ENCODE data around the gene STT3B. TPM values are rescaled to one million over a fixed set of nuclear protein-coding genes. Genes with fewer than 3 reads are reported as not detected.

STT3B gene
- total and polyA plus RNA-seq, 2 donors (not counting 1 experiment from before 2014, with no cell fraction given) = 145 to 259 TPM

GRCh38 chr3:31673950-31674349 is 141.2 kb downstream of the STT3B start:
- Histone ChIP-seq H4K20me1 (ENCODE audit: control insufficient read depth, extremely low read depth, insufficient read depth, low read length) (no peaks in the 10 kb centered on the region), H3K4me2 (ENCODE audit: extremely low read depth, insufficient read depth, low read length) (no peak overlapping the region)
- DNase-seq (ENCODE audit: low read depth in 2 of 2) = no peak

GRCh38 chr3:31676556-31676955 is 143.8 kb downstream of the STT3B start:
- no peaks in the 10 kb centered on the region for H3K79me2 ChIP-seq (ENCODE audit: control insufficient read depth, insufficient read depth, low read length)
- H3K9me3 ChIP-seq (ENCODE audit: control insufficient read depth, insufficient read depth, low read depth, low read length) = no peaks in the 10 kb centered on the region
- H3K4me1 ChIP-seq (ENCODE audit: control insufficient read depth, extremely low read depth, insufficient read depth, low read length) = no peaks in the 10 kb centered on the region
- no peak for TF ChIP-seq EZH2 (IDR thresholded peaks at IDR 0.05; ENCODE audit: low read length, missing control alignments)
- TF ChIP-seq, protein P1, sequence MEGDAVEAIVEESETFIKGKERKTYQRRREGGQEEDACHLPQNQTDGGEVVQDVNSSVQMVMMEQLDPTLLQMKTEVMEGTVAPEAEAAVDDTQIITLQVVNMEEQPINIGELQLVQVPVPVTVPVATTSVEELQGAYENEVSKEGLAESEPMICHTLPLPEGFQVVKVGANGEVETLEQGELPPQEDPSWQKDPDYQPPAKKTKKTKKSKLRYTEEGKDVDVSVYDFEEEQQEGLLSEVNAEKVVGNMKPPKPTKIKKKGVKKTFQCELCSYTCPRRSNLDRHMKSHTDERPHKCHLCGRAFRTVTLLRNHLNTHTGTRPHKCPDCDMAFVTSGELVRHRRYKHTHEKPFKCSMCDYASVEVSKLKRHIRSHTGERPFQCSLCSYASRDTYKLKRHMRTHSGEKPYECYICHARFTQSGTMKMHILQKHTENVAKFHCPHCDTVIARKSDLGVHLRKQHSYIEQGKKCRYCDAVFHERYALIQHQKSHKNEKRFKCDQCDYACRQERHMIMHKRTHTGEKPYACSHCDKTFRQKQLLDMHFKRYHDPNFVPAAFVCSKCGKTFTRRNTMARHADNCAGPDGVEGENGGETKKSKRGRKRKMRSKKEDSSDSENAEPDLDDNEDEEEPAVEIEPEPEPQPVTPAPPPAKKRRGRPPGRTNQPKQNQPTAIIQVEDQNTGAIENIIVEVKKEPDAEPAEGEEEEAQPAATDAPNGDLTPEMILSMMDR (conservative IDR thresholded peaks at IDR 0.05 in 1 of 2, IDR thresholded peaks at IDR 0.05 in 1 of 2; ENCODE audit: low read depth in 1 of 2, low read length in 2 of 2) = no peak
- H3K27me3 ChIP-seq (ENCODE audit: control insufficient read depth, insufficient read depth, low read length) = no peaks in the 10 kb centered on the region
- no peak for DNase-seq (ENCODE audit: low read depth in 2 of 2)
- no peak overlapping the region for H3K9ac ChIP-seq (ENCODE audit: insufficient read depth, low read length)
- H3K4me3 ChIP-seq (replicated peaks in 1 of 4; ENCODE audit: control extremely low read depth in 1 of 4, insufficient read depth in 1 of 4, low read depth in 3 of 4, low read length in 4 of 4) = no peak overlapping the region
- no peaks in the 10 kb centered on the region for H3K36me3 ChIP-seq (ENCODE audit: control insufficient read depth, insufficient read depth, low read length)
- no peaks in the 10 kb centered on the region for H4K20me1 ChIP-seq (ENCODE audit: control insufficient read depth, extremely low read depth, insufficient read depth, low read length)
- H3K4me2 ChIP-seq (ENCODE audit: extremely low read depth, insufficient read depth, low read length) = no peak overlapping the region
- H2AFZ ChIP-seq (ENCODE audit: low read length) = no peak overlapping the region
- H3K27ac ChIP-seq (ENCODE audit: insufficient read depth, low read length) = no peak overlapping the region

More at GRCh38 chr3:31673950-31674349, 141.2 kb downstream of the STT3B start:
- no peaks in the 10 kb centered on the region for H3K27me3 ChIP-seq (ENCODE audit: control insufficient read depth, insufficient read depth, low read length)
- H3K9ac ChIP-seq (ENCODE audit: insufficient read depth, low read length) = no peak overlapping the region
- no peak overlapping the region for H2AFZ ChIP-seq (ENCODE audit: low read length)
- no peak overlapping the region for H3K4me3 ChIP-seq (replicated peaks in 1 of 4; ENCODE audit: control extremely low read depth in 1 of 4, insufficient read depth in 1 of 4, low read depth in 3 of 4, low read length in 4 of 4)
- H3K79me2 ChIP-seq (ENCODE audit: control insufficient read depth, insufficient read depth, low read length) = no peaks in the 10 kb centered on the region
- H3K36me3 ChIP-seq (ENCODE audit: control insufficient read depth, insufficient read depth, low read length) = no peaks in the 10 kb centered on the region
- H3K4me1 ChIP-seq (ENCODE audit: control insufficient read depth, extremely low read depth, insufficient read depth, low read length) = no peaks in the 10 kb centered on the region
- no peak for TF ChIP-seq EZH2 (IDR thresholded peaks at IDR 0.05; ENCODE audit: low read length, missing control alignments)
- TF ChIP-seq, protein P1 (conservative IDR thresholded peaks at IDR 0.05 in 1 of 2, IDR thresholded peaks at IDR 0.05 in 1 of 2; ENCODE audit: low read depth in 1 of 2, low read length in 2 of 2) = no peak
- no peak overlapping the region for H3K27ac ChIP-seq (ENCODE audit: insufficient read depth, low read length)
- no peaks in the 10 kb centered on the region for H3K9me3 ChIP-seq (ENCODE audit: control insufficient read depth, insufficient read depth, low read depth, low read length)

DNA sequence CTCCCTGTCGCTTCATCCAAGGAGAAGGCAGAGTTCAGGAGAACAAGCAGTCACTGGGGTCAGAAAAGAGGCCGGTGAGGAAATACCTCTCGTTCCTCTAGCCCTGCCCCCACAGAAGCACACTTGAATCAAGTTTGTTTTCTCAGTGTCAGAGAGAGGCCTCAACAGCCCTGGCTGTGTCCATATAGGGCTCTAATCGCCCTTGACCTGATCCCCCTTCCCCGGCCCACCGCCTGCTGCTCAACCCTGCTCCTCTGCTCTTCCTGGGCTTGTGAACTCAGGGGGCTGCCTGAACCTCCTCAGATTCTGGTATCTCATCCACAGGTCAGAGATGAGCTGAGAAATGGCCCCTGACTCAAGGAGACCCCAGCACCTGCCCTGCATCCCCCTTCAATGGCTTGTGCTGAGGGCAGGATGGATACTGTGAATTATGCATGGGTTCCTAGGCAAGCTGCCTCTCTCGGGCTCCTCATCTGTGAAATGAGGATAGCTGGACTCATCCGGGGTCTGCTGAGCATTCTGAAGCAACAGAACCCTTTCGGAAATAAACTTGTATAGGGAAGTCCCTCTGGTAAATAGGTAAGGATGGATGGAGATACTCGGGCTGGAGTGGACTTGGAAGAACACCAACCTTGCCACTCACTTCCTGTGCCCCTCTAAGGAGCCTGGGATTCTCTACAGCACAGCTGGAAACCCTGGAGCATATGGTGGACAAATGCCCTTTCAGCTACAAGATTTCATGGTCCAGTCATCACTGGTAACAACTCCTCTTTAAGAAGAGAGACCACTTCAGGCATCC is 147.5 kb downstream of the STT3B start:
- H3K4me1 ChIP-seq (ENCODE audit: control insufficient read depth, extremely low read depth, insufficient read depth, low read length) = no peaks in the 10 kb centered on the region
- DNase-seq (ENCODE audit: low read depth in 2 of 2) = peak in 1 of 2 donors; percentile 6
- no peak overlapping the region for H3K4me2 ChIP-seq (ENCODE audit: extremely low read depth, insufficient read depth, low read length)
- TF ChIP-seq, protein P1 (conservative IDR thresholded peaks at IDR 0.05 in 1 of 2, IDR thresholded peaks at IDR 0.05 in 1 of 2; ENCODE audit: low read depth in 1 of 2, low read length in 2 of 2) = no peak
- no peak for TF ChIP-seq EZH2 (IDR thresholded peaks at IDR 0.05; ENCODE audit: low read length, missing control alignments)
- H3K27ac ChIP-seq (ENCODE audit: insufficient read depth, low read length) = no peak overlapping the region
- H3K79me2 ChIP-seq (ENCODE audit: control insufficient read depth, insufficient read depth, low read length) = no peaks in the 10 kb centered on the region
- no peaks in the 10 kb centered on the region for H3K27me3 ChIP-seq (ENCODE audit: control insufficient read depth, insufficient read depth, low read length)
- H3K4me3 ChIP-seq (replicated peaks in 1 of 4; ENCODE audit: control extremely low read depth in 1 of 4, insufficient read depth in 1 of 4, low read depth in 3 of 4, low read length in 4 of 4) = no peak overlapping the region
- H2AFZ ChIP-seq (ENCODE audit: low read length) = no peak overlapping the region
- no peaks in the 10 kb centered on the region for H3K36me3 ChIP-seq (ENCODE audit: control insufficient read depth, insufficient read depth, low read length)
- H3K9me3 ChIP-seq (ENCODE audit: control insufficient read depth, insufficient read depth, low read depth, low read length) = no peaks in the 10 kb centered on the region
- H4K20me1 ChIP-seq (ENCODE audit: control insufficient read depth, extremely low read depth, insufficient read depth, low read length) = no peaks in the 10 kb centered on the region
- H3K9ac ChIP-seq (ENCODE audit: insufficient read depth, low read length) = no peak overlapping the region
